NCI-H1694 treated with DMSO at 0.1 percent for 48 hours (cell line): ENCODE measurements around the gene PPIL4.

ENCODE experiments used
- DNase-seq: peaks from one replicate; lab custom pipeline; 2025; lab: John Stamatoyannopoulos, UW

Gene PPIL4

GRCh38 chr6:149459761-149460160 is 86.1 kb downstream of the PPIL4 start:
- no peak for DNase-seq

GRCh38 chr6:149458806-149459205 is 87.0 kb downstream of the PPIL4 start:
- DNase-seq: no peak

- no peak for DNase-seq
Observed at GRCh38 chr6:149458196-149458595, 87.6 kb downstream of the PPIL4 start.

GRCh38 chr6:149457316-149457884 is 88.4 kb downstream of the PPIL4 start:
- no peak for DNase-seq

GRCh38 chr6:149456311-149457021 is 89.4 kb downstream of the PPIL4 start:
- DNase-seq: no peak

- no peak for DNase-seq
Observed at GRCh38 chr6:149455031-149455732, 90.7 kb downstream of the PPIL4 start.
